GM12892 (cell line): ENCODE measurements around the gene LRRC15.

Experiments used
- POLR2A ChIP-seq: IDR thresholded peaks from 2 replicates; pipeline ENCODE4 v1.6.1; 2011; ENCODE audit warnings: low read depth, low read length, control low read depth
- POLR2AphosphoS5 ChIP-seq: IDR thresholded peaks from 2 replicates; pipeline ENCODE4 v1.6.1; 2011; ENCODE audit warnings: low read depth, low read length, control low read depth
- TAF1 ChIP-seq: IDR thresholded peaks from 2 replicates; pipeline ENCODE4 v1.6.1; 2011; ENCODE audit warnings: low read depth, mild to moderate bottlenecking, control low read depth, low read length, borderline replicate concordance

- TF ChIP-seq POLR2A (no peak), POLR2AphosphoS5 (no peak), TAF1 (no peak)
These were observed 17.5 kb downstream of the LRRC15 start for GRCh38 chr3:194351952-194352536.
